Endodermal cell (in vitro differentiated cells): ENCODE results near the gene CCDC70. TPM values are rescaled to one million over a fixed set of nuclear protein-coding genes. Genes with fewer than 3 reads are reported as not detected.

ENCODE experiments used
- DNase-seq: peaks from one replicate; pipeline ENCODE4 v3.0.0-alpha.2; 2017
- H3K27ac ChIP-seq: 2 replicates; pipeline ENCODE4 v1.5.1; 2013; ENCODE audit warnings: mild to moderate bottlenecking, low read depth, low read length, moderate library complexity
- H3K27me3 ChIP-seq: 2 replicates; pipeline ENCODE4 v1.6.1; 2013; ENCODE audit warnings: mild to moderate bottlenecking, low read length, moderate library complexity; ENCODE audit not compliant: insufficient read depth, control insufficient read depth, poor library complexity, severe bottlenecking
- H3K36me3 ChIP-seq: 2 replicates; pipeline ENCODE4 v1.7.0; 2013; ENCODE audit warnings: mild to moderate bottlenecking, low read length, moderate library complexity; ENCODE audit not compliant: control insufficient read depth, insufficient read depth
- H3K4me1 ChIP-seq: one replicate; pipeline ENCODE4 v1.7.0; 2013; ENCODE audit warnings: low read length; ENCODE audit not compliant: control insufficient read depth, insufficient read depth
- H3K4me3 ChIP-seq: 2 replicates; pipeline ENCODE4 v1.5.1; 2013; ENCODE audit warnings: mild to moderate bottlenecking, low read length, moderate library complexity
- H3K9ac ChIP-seq: 2 replicates; pipeline ENCODE4 v1.6.1; 2013; ENCODE audit warnings: mild to moderate bottlenecking, low read length, moderate library complexity; ENCODE audit not compliant: poor library complexity, severe bottlenecking; ENCODE audit errors: extremely low read depth
- H3K9me3 ChIP-seq: 2 replicates; pipeline ENCODE4 v1.6.1; 2013; ENCODE audit warnings: mild to moderate bottlenecking, low read length, moderate library complexity; ENCODE audit not compliant: control insufficient read depth
- H3K27ac Mint-ChIP-seq: 2 replicates; pipeline ENCODE4 v1.8.0; 2020; ENCODE audit warnings: mixed read lengths
- H3K27me3 Mint-ChIP-seq: 2 replicates; pipeline ENCODE4 v1.8.0; 2021; ENCODE audit warnings: mild to moderate bottlenecking, mixed read lengths; ENCODE audit not compliant: insufficient read depth
- H3K36me3 Mint-ChIP-seq: 2 replicates; pipeline ENCODE4 v1.8.0; 2020; ENCODE audit warnings: low read depth, mixed read lengths
- H3K4me1 Mint-ChIP-seq: 2 replicates; pipeline ENCODE4 v1.8.0; 2020; ENCODE audit warnings: mixed read lengths
- H3K4me3 Mint-ChIP-seq: 2 replicates; pipeline ENCODE4 v1.8.0; 2020; ENCODE audit warnings: mild to moderate bottlenecking, moderate library complexity, mixed read lengths
- H3K9me3 Mint-ChIP-seq: 2 replicates; pipeline ENCODE4 v1.8.0; 2020; ENCODE audit warnings: mild to moderate bottlenecking, mixed read lengths
- WGBS, 2 experiments: methylation state at CpG; one replicate each; pipeline versions ENCODE4 v1.1.5 to v1.1.7; 2013; ENCODE audit warnings: missing lambda C conversion rate in 2 of 2, mixed read lengths in 1 of 2; ENCODE audit not compliant: insufficient coverage in 1 of 2, insufficient read length in 1 of 2; 5-methylcytosine and 5-hydroxymethylcytosine counted together
- total RNA-seq, 2 donors: library from RNA; stranded (reverse); fragmentation: NEBNext Ultra II Directional in 1 of 2; extraction: Animal tissue kit (Norgen Biotek cat#: 25700) in 1 of 2; gene quantifications; 2 replicates in 1 of 2; 3 replicates in 1 of 2; pipeline ENCODE4 v1.2.1, GENCODE V29; 2021
- TF ChIP-seq, protein P1 (sequence below): fragments of 200-600 bp; sonication (generic); conservative IDR thresholded peaks from 2 replicates; pipeline ENCODE4 v1.5.0; 2021; ENCODE audit warnings: antibody characterized with exemption, mild to moderate bottlenecking

The CCDC70 gene
- total RNA-seq, 2 donors from 2014 or later, result not detected

DNA sequence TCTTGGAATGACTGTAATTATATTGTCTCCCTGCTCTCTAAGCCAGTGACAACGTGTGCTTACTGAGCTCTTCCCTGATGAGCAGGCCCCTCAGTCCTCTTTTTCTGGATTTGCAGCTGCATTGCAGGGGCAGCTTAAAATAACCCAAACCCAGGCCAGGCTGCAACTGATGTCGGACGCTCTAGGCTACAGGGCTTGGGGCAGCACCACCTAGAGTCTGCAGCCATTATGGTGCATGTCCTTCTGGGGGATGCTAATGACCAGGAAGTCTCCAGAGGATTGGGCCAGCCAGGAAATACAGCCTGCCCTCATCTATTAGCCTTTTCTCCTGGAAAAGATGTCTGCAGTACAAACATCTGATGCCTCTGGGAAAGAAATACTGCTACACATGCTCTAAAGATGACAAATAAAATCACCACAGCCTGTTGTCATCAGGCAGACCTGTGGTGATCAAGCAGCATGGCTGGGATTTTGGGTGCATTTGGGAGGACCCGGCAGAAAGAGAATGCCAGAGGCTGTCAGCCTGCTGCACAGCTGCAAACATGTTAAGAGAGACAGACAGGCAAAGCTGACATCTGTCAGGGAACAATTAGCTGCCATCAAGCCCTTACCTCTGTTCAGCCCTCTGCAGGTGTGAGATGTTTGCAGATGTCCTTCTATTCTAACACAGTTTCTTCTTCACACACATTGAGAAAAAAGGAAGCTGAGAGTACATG is 51.8 kb downstream of the CCDC70 start:
- Mint-ChIP-seq H3K27me3 (peaks cover 7% of the 10 kb centered on the region), H3K27ac (no peak overlapping the region), H3K36me3 (no peaks in the 10 kb centered on the region), H3K4me3 (no peak overlapping the region), H3K4me1 (peaks cover 3% of the 10 kb centered on the region), H3K9me3 (no peaks in the 10 kb centered on the region)
- no peaks in the 10 kb centered on the region for H3K4me1 ChIP-seq
- DNase-seq, result peak; percentile 76
- TF ChIP-seq, protein P1, sequence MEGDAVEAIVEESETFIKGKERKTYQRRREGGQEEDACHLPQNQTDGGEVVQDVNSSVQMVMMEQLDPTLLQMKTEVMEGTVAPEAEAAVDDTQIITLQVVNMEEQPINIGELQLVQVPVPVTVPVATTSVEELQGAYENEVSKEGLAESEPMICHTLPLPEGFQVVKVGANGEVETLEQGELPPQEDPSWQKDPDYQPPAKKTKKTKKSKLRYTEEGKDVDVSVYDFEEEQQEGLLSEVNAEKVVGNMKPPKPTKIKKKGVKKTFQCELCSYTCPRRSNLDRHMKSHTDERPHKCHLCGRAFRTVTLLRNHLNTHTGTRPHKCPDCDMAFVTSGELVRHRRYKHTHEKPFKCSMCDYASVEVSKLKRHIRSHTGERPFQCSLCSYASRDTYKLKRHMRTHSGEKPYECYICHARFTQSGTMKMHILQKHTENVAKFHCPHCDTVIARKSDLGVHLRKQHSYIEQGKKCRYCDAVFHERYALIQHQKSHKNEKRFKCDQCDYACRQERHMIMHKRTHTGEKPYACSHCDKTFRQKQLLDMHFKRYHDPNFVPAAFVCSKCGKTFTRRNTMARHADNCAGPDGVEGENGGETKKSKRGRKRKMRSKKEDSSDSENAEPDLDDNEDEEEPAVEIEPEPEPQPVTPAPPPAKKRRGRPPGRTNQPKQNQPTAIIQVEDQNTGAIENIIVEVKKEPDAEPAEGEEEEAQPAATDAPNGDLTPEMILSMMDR, result peak; percentile 65
- H3K9me3 ChIP-seq, result no peaks in the 10 kb centered on the region
- no peak overlapping the region for H3K27ac ChIP-seq
- WGBS, 2 experiments, result 64 to 66% methylated on average over 4 of the region's 4 CpGs
- H3K27me3 ChIP-seq, result no peaks in the 10 kb centered on the region
- H3K36me3 ChIP-seq, result no peaks in the 10 kb centered on the region
- H3K9ac ChIP-seq, result no peak overlapping the region
- H3K4me3 ChIP-seq, result no peak overlapping the region

DNA sequence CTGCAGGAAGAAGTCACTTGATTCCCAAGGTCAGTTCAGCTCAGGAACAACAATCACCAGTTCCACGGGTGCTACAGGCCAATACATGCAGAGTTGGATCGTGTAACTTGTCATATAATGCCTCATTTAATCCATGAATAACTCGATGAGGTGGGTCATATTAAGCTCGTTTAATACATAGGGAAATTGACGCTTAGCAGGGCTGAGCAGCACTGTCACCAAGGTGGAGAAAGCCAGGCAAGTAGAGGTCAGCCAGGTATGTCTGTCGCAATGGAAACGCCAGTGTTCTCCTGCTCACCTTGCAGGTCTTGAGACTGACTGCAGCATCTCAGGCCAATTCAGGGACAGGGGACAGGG is 52.3 kb downstream of the CCDC70 start:
- no peaks in the 10 kb centered on the region for H3K9me3 ChIP-seq
- H3K27me3 Mint-ChIP-seq, result peaks cover 7% of the 10 kb centered on the region
- no peak overlapping the region for H3K4me3 Mint-ChIP-seq
- DNase-seq, result no peak
- H3K36me3 ChIP-seq, result no peaks in the 10 kb centered on the region
- H3K27me3 ChIP-seq, result no peaks in the 10 kb centered on the region
- no peaks in the 10 kb centered on the region for H3K36me3 Mint-ChIP-seq
- H3K4me1 Mint-ChIP-seq, result peaks cover 3% of the 10 kb centered on the region
- no peak overlapping the region for H3K27ac Mint-ChIP-seq
- H3K4me3 ChIP-seq, result no peak overlapping the region
- no peak overlapping the region for H3K27ac ChIP-seq
- TF ChIP-seq, protein P1, result no peak
- H3K4me1 ChIP-seq, result no peaks in the 10 kb centered on the region
- H3K9ac ChIP-seq, result no peak overlapping the region
- WGBS, 2 experiments, result 90 to 95% methylated on average over 7 of the region's 7 CpGs
- no peaks in the 10 kb centered on the region for H3K9me3 Mint-ChIP-seq

Other genes starting within 250 kb of the CCDC70 start
- 10 to 100 TPM; 13.8 to 19.8 TPM for gene DHRS12, start 57.8 kb upstream of the CCDC70 start, total RNA-seq
- under 1 TPM; 0.62 TPM for gene TMEM272, start 16.8 kb upstream of the CCDC70 start, total RNA-seq
- gene ATP7B, start 149.5 kb downstream of the CCDC70 start, total RNA-seq, result 10 to 100 TPM; 20.4 to 29.2 TPM
- 10 to 100 TPM; 41.5 to 53.1 TPM for gene ALG11, start 150.4 kb downstream of the CCDC70 start, total RNA-seq
- gene UTP14C, start 162.7 kb downstream of the CCDC70 start, total RNA-seq, result 10 to 100 TPM; 20.7 to 22.0 TPM